A549 (cell line): ENCODE measurements around the gene PLCB1.
"Not testable (repeated sequence)": the region's sequence is repeated elsewhere in the genome, so short reads cannot be mapped to it uniquely, and the experiment has no call there.

Source experiments
- CEBPB ChIP-seq, 2 experiments: fragments of >200 bp in 1 of 2; sonication (Bioruptor Twin) in 1 of 2; formaldehyde crosslinking in 1 of 2; IDR thresholded peaks; 2 replicates each; pipeline ENCODE4 v1.6.1; 2012 to 2016
- CHD2 ChIP-seq: fragments of 150-350 bp; IDR thresholded peaks from 2 replicates; pipeline ENCODE4 v1.6.1; 2014; ENCODE audit warnings: low read length; ENCODE audit not compliant: partially characterized antibody
- CTCF ChIP-seq: fragments of >200 bp; sonication (Bioruptor Twin); formaldehyde crosslinking; IDR thresholded peaks from 3 replicates; pipeline ENCODE4 v1.5.1; 2016
- ELK1 ChIP-seq: fragments of 150-350 bp; IDR thresholded peaks from 2 replicates; pipeline ENCODE4 v1.6.1; 2014; ENCODE audit warnings: low read depth, mild to moderate bottlenecking, low read length
- KDM1A ChIP-seq: fragments of 200-600 bp; sonication (generic); IDR thresholded peaks from 2 replicates; pipeline ENCODE4 v1.6.1; 2016; ENCODE audit warnings: low read depth, mild to moderate bottlenecking
- MAZ ChIP-seq: fragments of 150-350 bp; IDR thresholded peaks from 2 replicates; pipeline ENCODE4 v1.6.1; 2014; ENCODE audit warnings: antibody characterized with exemption, low read depth, low read length, borderline replicate concordance
- POLR2A ChIP-seq: IDR thresholded peaks from 2 replicates; pipeline ENCODE4 v1.6.1; 2012; ENCODE audit warnings: mild to moderate bottlenecking, low read length
- POLR2AphosphoS2 ChIP-seq: conservative IDR thresholded peaks from 2 replicates; pipeline ENCODE4 v1.6.1; 2012; ENCODE audit warnings: low read length, improper control_type of control experiment, inconsistent platforms
- RAD21 ChIP-seq, 2 experiments: fragments of >200 bp in 1 of 2; sonication (Bioruptor Twin) in 1 of 2; formaldehyde crosslinking in 1 of 2; IDR thresholded peaks in 1 of 2; conservative IDR thresholded peaks in 1 of 2; 2 replicates in 1 of 2; 3 replicates in 1 of 2; pipeline ENCODE4 v1.6.1; 2012 to 2018; ENCODE audit warnings: inconsistent platforms in 1 of 2
- RCOR1 ChIP-seq: fragments of 150-350 bp; IDR thresholded peaks from 2 replicates; pipeline ENCODE4 v1.6.1; 2014; ENCODE audit warnings: antibody characterized with exemption, low read length, low read depth
- RNF2 ChIP-seq: fragments of 200-600 bp; sonication (generic); IDR thresholded peaks from 2 replicates; pipeline ENCODE4 v1.6.1; 2016; ENCODE audit warnings: low read depth, mild to moderate bottlenecking, antibody characterized with exemption, moderate library complexity, borderline replicate concordance

- TF ChIP-seq CTCF; RAD21 (conservative IDR thresholded peaks at IDR 0.05 in 1 of 2, IDR thresholded peaks at IDR 0.05 in 1 of 2); KDM1A; RNF2; ELK1; POLR2A; POLR2AphosphoS2; CHD2; RCOR1; MAZ; CEBPB (IDR thresholded peaks at IDR 0.05): not testable (repeated sequence)
These were observed 17.5 kb upstream of the PLCB1 start for GRCh38 chr20:8114612-8115011.
